ENCODE results near the gene PIGBOS1.
"Not testable (repeated sequence)": the region's sequence is repeated elsewhere in the genome, so short reads cannot be mapped to it uniquely, and the experiment has no call there.

PIGBOS1 gene

GRCh38 chr15:55290528-55291057, 28.3 kb downstream of the PIGBOS1 start:
- peak; percentile 76 for DNase-seq

GRCh38 chr15:55289746-55290527, 29.0 kb downstream of the PIGBOS1 start, which contains the start of gene RAB27A:
RAB27A (minus strand) TSS chr15:55289813; CDS start chr15:55234934, 54,879 bp downstream.
- peak; percentile 78 for DNase-seq

- DNase-seq, result peak; percentile 30
Measured at GRCh38 chr15:55289011-55289745, 29.7 kb downstream of the PIGBOS1 start.

GRCh38 chr15:55288006-55288717, 30.8 kb downstream of the PIGBOS1 start:
- DNase-seq, result no peak

GRCh38 chr15:55286442-55287189, 32.3 kb downstream of the PIGBOS1 start:
- DNase-seq, result not testable (repeated sequence)

- DNase-seq, result no peak
Measured at GRCh38 chr15:55284426-55284825, 34.5 kb downstream of the PIGBOS1 start.

GRCh38 chr15:55283379-55284147, 35.4 kb downstream of the PIGBOS1 start:
- no peak for DNase-seq

GRCh38 chr15:55282284-55282833, 36.6 kb downstream of the PIGBOS1 start:
- peak; percentile 77 for DNase-seq

- DNase-seq, result peak; percentile 1
Measured at GRCh38 chr15:55281517-55282228, 37.2 kb downstream of the PIGBOS1 start.

- DNase-seq, result peak; percentile 12
Measured at GRCh38 chr15:55280589-55280988, 38.3 kb downstream of the PIGBOS1 start.

GRCh38 chr15:55279746-55280351, 39.1 kb downstream of the PIGBOS1 start:
- DNase-seq, result peak; percentile 85

GRCh38 chr15:55279100-55279745, 39.7 kb downstream of the PIGBOS1 start:
- DNase-seq, result no peak

GRCh38 chr15:55277715-55278114, 41.2 kb downstream of the PIGBOS1 start:
- DNase-seq, result no peak

GRCh38 chr15:55277116-55277564, 41.8 kb downstream of the PIGBOS1 start:
- no peak for DNase-seq

- DNase-seq, result no peak
Measured at GRCh38 chr15:55276324-55276723, 42.6 kb downstream of the PIGBOS1 start.

GRCh38 chr15:55270291-55270690, 48.6 kb downstream of the PIGBOS1 start:
- DNase-seq, result no peak

GRCh38 chr15:55268176-55268695, 50.7 kb downstream of the PIGBOS1 start:
- no peak for DNase-seq

- peak; percentile 17 for DNase-seq
Measured at GRCh38 chr15:55267401-55268175, 51.3 kb downstream of the PIGBOS1 start.
